Measurements from ENCODE around the gene EPHB1. TPM values are rescaled to one million over a fixed set of nuclear protein-coding genes. Genes with fewer than 3 reads are reported as not detected.

Gene EPHB1
- total and polyA plus RNA-seq, 5 experiments from 2014 or later = not detected

GRCh38 chr3:135143474-135143873 lies 348.4 kb downstream of the EPHB1 start:
- Mint-ChIP-seq H3K9me3 (peaks cover 0 to 6% (median 0%) of the 10 kb centered on the region in 9 donors), H3K4me1 (peaks cover 0 to 3% (median 0%) of the 10 kb centered on the region in 4 donors), H3K27me3 (peaks cover 1 to 19% (median 3%) of the 10 kb centered on the region in 5 donors), H3K36me3 (no peaks in the 10 kb centered on the region), H3K4me3 (no peak overlapping the region), H3K27ac (no peak overlapping the region)
- DNase-seq (no peak), ATAC-seq (no peak)
- POLR2A ChIA-PET = no interaction called here

DNA sequence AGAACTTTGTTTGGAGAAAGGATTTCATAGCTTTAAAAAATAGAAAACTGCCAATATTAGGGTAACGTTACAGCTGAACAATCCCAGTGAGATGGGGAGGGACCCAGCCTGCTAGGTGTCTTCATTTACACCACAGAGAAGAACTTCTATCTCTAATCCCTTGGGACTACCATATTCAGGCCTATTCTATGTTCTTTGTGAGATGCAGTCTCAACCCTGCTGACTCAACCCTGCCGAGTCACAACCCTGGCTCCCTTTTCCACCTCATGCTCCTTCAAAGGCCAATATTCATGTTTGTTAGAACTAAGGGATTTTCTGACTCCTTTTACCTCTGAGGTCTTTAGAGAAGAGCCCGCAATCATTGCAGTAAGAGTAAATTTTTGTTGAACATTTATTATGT lies 350.5 kb downstream of the EPHB1 start:
- Mint-ChIP-seq H3K9me3 (peaks cover 0 to 6% (median 0%) of the 10 kb centered on the region in 9 donors), H3K4me3 (no peak overlapping the region), H3K27me3 (peaks cover 1 to 23% (median 5%) of the 10 kb centered on the region in 5 donors), H3K36me3 (no peaks in the 10 kb centered on the region), H3K4me1 (peaks cover 0 to 3% (median 0%) of the 10 kb centered on the region in 4 donors), H3K27ac (no peak overlapping the region)
- DNase-seq (no peak), ATAC-seq (no peak)
- POLR2A ChIA-PET = no interaction called here

- Mint-ChIP-seq H3K27ac (no peak overlapping the region), H3K4me3 (no peak overlapping the region), H3K9me3 (peaks cover 0 to 13% (median 0%) of the 10 kb centered on the region in 9 donors), H3K4me1 (peaks cover 0 to 3% (median 0%) of the 10 kb centered on the region in 4 donors), H3K27me3 (peaks cover 2 to 20% (median 6%) of the 10 kb centered on the region in 5 donors), H3K36me3 (no peaks in the 10 kb centered on the region)
- ATAC-seq = no peak
- DNase-seq = no peak
- POLR2A ChIA-PET = no interaction called here
These were observed 352.6 kb downstream of the EPHB1 start for GRCh38 chr3:135147657-135148056.

DNA sequence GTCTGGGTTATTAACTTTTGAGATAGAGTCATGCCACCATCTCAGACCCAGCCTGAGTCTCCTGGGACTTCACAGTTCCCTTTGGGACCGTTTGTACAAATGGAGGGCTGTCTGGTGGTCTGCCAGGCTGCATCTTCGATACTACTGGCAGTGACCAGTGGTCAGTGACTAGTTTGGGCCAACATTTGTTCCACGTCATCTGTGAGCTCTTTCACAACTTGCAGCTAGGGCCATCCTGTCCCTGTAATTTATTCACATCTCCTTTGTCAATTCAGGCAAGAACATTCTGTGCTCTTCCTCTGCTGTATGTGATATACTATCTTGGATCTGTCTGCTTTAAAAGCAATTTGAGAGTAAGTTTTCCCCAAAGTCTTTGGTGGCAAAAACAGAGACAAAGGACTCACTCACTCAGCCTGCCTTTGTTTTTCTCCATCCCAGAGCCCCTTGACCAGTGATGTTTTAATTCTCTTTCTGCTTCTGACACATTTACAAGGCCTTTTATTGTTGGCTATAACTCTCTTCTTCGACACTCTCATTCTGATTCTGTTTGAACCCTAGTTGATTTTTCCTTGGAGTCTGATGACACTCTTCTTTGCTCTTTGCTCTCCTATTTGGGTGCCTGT lies 353.4 kb downstream of the EPHB1 start:
- Mint-ChIP-seq H3K4me1 (peaks cover 0 to 3% (median 0%) of the 10 kb centered on the region in 4 donors), H3K9me3 (peaks cover 0 to 13% (median 0%) of the 10 kb centered on the region in 9 donors), H3K27ac (no peak overlapping the region), H3K27me3 (peaks cover 2 to 19% (median 5%) of the 10 kb centered on the region in 5 donors), H3K36me3 (no peaks in the 10 kb centered on the region), H3K4me3 (no peak overlapping the region)
- ATAC-seq (no peak), DNase-seq (no peak)
- POLR2A ChIA-PET = no interaction called here

DNA sequence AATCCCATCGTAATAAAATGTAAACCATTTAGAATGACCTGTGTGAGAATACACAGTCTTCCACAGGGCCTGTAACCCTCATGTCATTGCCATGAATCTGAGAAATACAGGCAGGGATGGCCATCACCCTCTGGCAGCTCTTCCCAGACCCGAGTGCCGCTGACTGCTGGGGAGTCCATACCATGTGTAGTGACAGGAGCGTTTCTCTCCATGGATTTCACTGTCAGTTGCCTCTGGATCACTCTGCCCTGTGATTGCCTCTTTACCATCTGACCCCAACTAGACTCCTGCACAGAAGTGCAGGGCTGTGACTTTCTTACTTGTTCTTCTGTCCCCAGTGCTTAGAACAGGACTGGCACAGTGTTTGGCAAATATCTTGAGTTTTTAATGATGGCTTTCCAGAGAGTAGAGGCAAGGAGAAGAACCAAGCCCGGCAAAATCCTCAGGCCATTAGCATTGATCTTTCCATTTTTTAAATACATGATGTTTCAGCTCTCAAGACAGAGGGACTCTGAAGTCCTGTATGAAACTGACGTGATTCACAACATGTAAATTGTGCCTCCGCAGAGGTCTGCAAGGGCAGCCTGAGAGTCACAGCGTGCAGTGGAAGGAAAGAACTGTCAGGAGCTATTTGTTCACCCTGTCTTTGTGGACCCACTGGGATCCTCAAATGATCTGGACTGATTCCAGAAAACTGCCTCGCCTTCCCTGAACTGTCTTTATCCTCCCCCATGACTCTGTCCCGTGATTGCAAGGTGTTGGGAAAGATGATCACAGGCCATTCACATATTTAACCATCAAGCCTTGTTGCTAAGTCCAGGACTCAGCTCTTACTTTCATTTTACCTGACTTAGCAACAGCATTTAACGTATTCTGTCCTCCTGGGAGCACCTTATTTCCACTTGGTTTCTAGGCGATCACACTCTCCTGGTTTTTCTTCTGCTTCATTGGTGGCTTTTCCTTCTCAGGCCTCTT lies 354.9 kb downstream of the EPHB1 start:
- Mint-ChIP-seq H3K36me3 (no peaks in the 10 kb centered on the region), H3K9me3 (peaks cover 0 to 13% (median 2%) of the 10 kb centered on the region in 9 donors), H3K27me3 (peaks cover 3 to 22% (median 5%) of the 10 kb centered on the region in 5 donors), H3K27ac (no peak overlapping the region), H3K4me1 (no peaks in the 10 kb centered on the region), H3K4me3 (no peak overlapping the region)
- DNase-seq (no peak), ATAC-seq (no peak)
- POLR2A ChIA-PET = no interaction called here

DNA sequence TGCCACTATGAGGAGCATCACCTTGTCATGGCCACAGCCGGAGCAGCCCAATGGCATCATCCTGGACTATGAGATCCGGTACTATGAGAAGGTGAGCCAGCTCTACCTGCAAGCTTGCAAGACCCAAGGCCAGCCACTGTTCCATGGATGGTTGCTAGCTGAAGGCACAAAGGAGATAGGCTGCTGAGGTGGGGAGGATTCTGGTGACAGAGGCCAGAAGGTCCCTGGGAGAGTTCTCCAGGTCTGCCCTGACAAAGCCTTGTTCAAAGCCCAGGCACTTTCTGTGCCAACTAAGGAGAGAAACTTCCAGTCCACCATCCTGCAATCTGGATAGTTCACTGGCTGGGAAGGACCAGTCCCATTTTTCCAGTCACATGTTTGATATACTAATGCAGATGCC lies 359.1 kb downstream of the EPHB1 start:
- no peak for ATAC-seq
- DNase-seq = no peak
- Mint-ChIP-seq H3K27ac (no peak overlapping the region), H3K27me3 (peaks cover 3 to 25% (median 9%) of the 10 kb centered on the region in 5 donors), H3K36me3 (no peaks in the 10 kb centered on the region), H3K9me3 (peaks cover 0 to 13% (median 3%) of the 10 kb centered on the region in 9 donors), H3K4me1 (no peaks in the 10 kb centered on the region), H3K4me3 (no peak overlapping the region)
- POLR2A ChIA-PET = no interaction called here

- no peaks in the 10 kb centered on the region for H3K4me1 Mint-ChIP-seq
- POLR2A ChIA-PET = no interaction called here
- H3K36me3 Mint-ChIP-seq = no peaks in the 10 kb centered on the region
- H3K27me3 Mint-ChIP-seq = peaks cover 3 to 29% (median 9%) of the 10 kb centered on the region in 5 donors
- DNase-seq (no peak), ATAC-seq (no peak)
- no peak overlapping the region for H3K4me3 Mint-ChIP-seq
- peaks cover 0 to 13% (median 3%) of the 10 kb centered on the region in 9 donors for H3K9me3 Mint-ChIP-seq
- no peak overlapping the region for H3K27ac Mint-ChIP-seq
These were observed 360.2 kb downstream of the EPHB1 start for GRCh38 chr3:135155228-135155627.

- Mint-ChIP-seq H3K4me3 (no peak overlapping the region), H3K27ac (no peak overlapping the region), H3K36me3 (no peaks in the 10 kb centered on the region), H3K4me1 (no peaks in the 10 kb centered on the region), H3K9me3 (peaks cover 0 to 13% (median 3%) of the 10 kb centered on the region in 9 donors), H3K27me3 (peaks cover 2 to 27% (median 9%) of the 10 kb centered on the region in 5 donors)
- ATAC-seq = no peak
- no peak for DNase-seq
- POLR2A ChIA-PET = no interaction called here
These were observed 360.7 kb downstream of the EPHB1 start for GRCh38 chr3:135155791-135156190.

DNA sequence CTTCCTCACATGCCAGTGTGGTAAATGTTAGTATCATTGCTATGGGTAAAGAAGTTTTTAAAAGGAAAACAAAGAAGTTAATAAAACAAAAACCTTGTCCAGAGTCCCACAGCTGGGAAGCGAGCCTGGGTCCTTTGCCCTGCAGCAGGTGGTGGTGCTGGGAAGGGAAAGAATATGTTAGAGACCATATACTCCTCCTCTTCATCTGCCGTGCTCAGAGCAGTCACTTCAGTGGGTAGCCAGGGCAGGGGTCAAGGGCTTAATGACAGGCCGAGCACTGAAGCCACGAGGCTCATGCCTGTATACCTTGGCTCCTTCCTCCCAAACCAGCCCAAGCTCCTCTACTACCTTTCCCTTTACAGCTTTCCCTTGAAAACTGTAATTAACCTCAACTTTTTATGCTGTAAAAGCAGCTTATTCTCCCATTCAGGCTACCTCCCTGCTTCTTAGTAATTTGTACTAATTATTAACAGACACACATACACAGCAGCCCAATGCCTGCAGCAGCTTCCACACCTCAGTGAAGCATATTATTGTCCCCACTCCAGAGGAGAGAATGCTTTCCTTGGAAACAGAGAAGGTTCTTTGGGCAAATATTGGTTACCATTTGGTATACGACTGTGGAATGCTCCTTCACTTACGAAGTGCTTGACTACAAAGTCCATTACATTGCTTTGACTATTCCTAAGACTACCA lies 362.1 kb downstream of the EPHB1 start:
- no peaks in the 10 kb centered on the region for H3K4me1 Mint-ChIP-seq
- DNase-seq (no peak), ATAC-seq (no peak)
- H3K4me3 Mint-ChIP-seq = no peak overlapping the region
- H3K27me3 Mint-ChIP-seq = peaks cover 2 to 30% (median 6%) of the 10 kb centered on the region in 5 donors
- peaks cover 0 to 5% (median 3%) of the 10 kb centered on the region in 9 donors for H3K9me3 Mint-ChIP-seq
- no peak overlapping the region for H3K27ac Mint-ChIP-seq
- no peaks in the 10 kb centered on the region for H3K36me3 Mint-ChIP-seq
- POLR2A ChIA-PET = no interaction called here

DNA sequence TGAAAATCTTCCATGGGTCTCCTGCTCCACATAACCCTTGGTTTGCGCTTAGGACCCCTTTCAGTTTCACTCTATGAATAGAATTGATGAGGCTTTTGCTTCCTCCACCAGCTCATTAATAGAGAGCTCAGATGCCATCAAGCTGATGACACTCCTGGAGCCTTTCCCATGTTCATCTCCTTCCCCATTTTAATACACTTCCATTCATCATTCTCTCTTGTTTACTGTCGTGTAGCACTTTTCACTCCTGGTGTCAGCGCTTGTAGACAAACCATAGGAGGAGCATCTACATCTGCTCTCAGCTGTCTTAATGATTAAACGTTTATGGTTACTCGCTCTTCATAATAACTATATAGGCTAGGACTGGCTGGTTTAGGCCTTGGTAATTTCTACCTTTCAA lies 363.5 kb downstream of the EPHB1 start:
- no peak overlapping the region for H3K27ac Mint-ChIP-seq
- no peak overlapping the region for H3K4me3 Mint-ChIP-seq
- no peaks in the 10 kb centered on the region for H3K36me3 Mint-ChIP-seq
- H3K9me3 Mint-ChIP-seq = peaks cover 0 to 5% (median 0%) of the 10 kb centered on the region in 9 donors
- POLR2A ChIA-PET = no interaction called here
- peaks cover 0 to 26% (median 6%) of the 10 kb centered on the region in 5 donors for H3K27me3 Mint-ChIP-seq
- DNase-seq = no peak
- ATAC-seq = no peak
- H3K4me1 Mint-ChIP-seq = no peaks in the 10 kb centered on the region

DNA sequence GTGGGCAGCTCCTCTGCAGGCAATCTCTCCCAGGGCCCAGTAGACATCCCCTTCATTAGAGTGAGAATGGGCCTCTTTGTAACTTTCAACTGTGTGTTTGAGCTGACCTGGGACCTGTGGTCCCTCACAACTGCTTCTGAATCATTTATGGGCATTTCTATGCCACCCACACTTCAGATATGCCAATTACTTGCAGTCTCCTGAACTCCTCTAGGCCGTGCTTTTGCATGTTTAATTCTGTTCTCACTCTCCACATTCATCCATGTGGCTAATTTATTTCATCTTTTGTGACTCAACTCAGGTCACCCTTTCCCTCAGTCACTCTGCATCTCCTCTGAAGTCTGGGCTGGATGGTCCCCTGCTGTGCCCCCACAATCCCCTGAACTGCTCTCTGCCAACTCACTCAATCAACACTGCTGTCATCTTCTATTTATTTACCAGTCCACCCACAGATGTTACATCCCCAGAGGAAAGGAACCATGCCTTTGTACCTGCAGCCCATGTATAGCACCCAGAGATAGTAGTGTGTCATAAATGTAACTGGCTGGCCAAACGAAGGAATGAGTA lies 364.7 kb downstream of the EPHB1 start:
- POLR2A ChIA-PET = no interaction called here
- Mint-ChIP-seq H3K27ac (peak overlapping the region in 1 of 10 donors; percentile 17), H3K36me3 (no peaks in the 10 kb centered on the region), H3K4me1 (no peaks in the 10 kb centered on the region), H3K27me3 (peaks cover 0 to 19% (median 6%) of the 10 kb centered on the region in 5 donors), H3K9me3 (peaks cover 0 to 5% (median 0%) of the 10 kb centered on the region in 9 donors), H3K4me3 (no peak overlapping the region)
- ATAC-seq = no peak
- no peak for DNase-seq

DNA sequence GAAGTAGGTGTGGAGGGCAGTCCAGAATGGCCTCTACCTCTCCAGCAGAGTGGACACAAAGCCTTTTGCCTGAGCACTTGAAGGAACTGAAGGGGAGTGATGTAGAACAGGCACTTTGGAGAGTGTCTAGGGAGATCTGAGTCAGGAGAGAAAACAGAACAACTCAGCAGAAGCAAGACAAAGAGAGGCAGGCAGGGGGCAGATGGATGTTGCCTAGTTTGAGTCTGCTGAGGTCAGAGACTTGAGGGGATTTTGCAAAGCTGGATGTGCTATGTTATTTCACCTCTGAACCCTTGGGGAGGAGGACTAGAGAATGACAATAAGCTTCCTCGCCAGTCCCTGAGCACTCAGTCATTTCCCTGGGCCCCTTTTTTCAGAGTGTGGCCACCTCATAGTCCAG lies 366.4 kb downstream of the EPHB1 start:
- ATAC-seq (no peak), DNase-seq (no peak)
- H3K27me3 Mint-ChIP-seq = peaks cover 0 to 14% (median 1%) of the 10 kb centered on the region in 5 donors
- H3K4me1 Mint-ChIP-seq = no peaks in the 10 kb centered on the region
- H3K9me3 Mint-ChIP-seq = no peaks in the 10 kb centered on the region
- no peaks in the 10 kb centered on the region for H3K36me3 Mint-ChIP-seq
- no peak overlapping the region for H3K27ac Mint-ChIP-seq
- no peak overlapping the region for H3K4me3 Mint-ChIP-seq
- POLR2A ChIA-PET = no interaction called here

Measured in naive thymus-derived CD8-positive, alpha-beta T cell (primary cell).